ENCODE measurements around the gene MCM6.

Gene MCM6

GRCh38 chr2:135862718-135863117 lies 13.5 kb downstream of the MCM6 start:
- DNase-seq, result no peak

GRCh38 chr2:135853401-135853800 lies 22.8 kb downstream of the MCM6 start:
- no peak for DNase-seq

- DNase-seq, result no peak
These were observed 24.4 kb downstream of the MCM6 start for GRCh38 chr2:135851858-135852257.

- DNase-seq, result no peak
These were observed 25.2 kb downstream of the MCM6 start for GRCh38 chr2:135850892-135851668.

- DNase-seq, result no peak
These were observed 27.2 kb downstream of the MCM6 start for GRCh38 chr2:135849087-135849486.

GRCh38 chr2:135845997-135846396 lies 30.2 kb downstream of the MCM6 start:
- DNase-seq, result no peak

GRCh38 chr2:135845257-135845656 lies 31.0 kb downstream of the MCM6 start:
- DNase-seq, result no peak

GRCh38 chr2:135844301-135844895 lies 31.8 kb downstream of the MCM6 start:
- DNase-seq, result no peak

- DNase-seq, result no peak
These were observed 32.6 kb downstream of the MCM6 start for GRCh38 chr2:135843671-135844070.

- DNase-seq, result no peak
These were observed 35.6 kb downstream of the MCM6 start for GRCh38 chr2:135840601-135841000.

- no peak for DNase-seq
These were observed 36.5 kb downstream of the MCM6 start for GRCh38 chr2:135839713-135840112.

GRCh38 chr2:135838502-135838901 lies 37.7 kb downstream of the MCM6 start:
- DNase-seq, result no peak

GRCh38 chr2:135836596-135837270 lies 39.5 kb downstream of the MCM6 start, which contains the start of gene LCT:
Gene LCT (minus strand): TSS chr2:135837184. CDS start chr2:135837169, 15 bp downstream.
- no peak for DNase-seq

GRCh38 chr2:135832891-135833290 lies 43.4 kb downstream of the MCM6 start:
- no peak for DNase-seq

GRCh38 chr2:135831180-135831812 lies 44.9 kb downstream of the MCM6 start:
- DNase-seq, result no peak

- no peak for DNase-seq
These were observed 46.7 kb downstream of the MCM6 start for GRCh38 chr2:135829378-135830135.

GRCh38 chr2:135826544-135826943 lies 49.7 kb downstream of the MCM6 start:
- no peak for DNase-seq

GRCh38 chr2:135825550-135826176 lies 50.6 kb downstream of the MCM6 start:
- no peak for DNase-seq

- no peak for DNase-seq
These were observed 51.1 kb downstream of the MCM6 start for GRCh38 chr2:135825131-135825530.

GRCh38 chr2:135822855-135823254 lies 53.4 kb downstream of the MCM6 start:
- no peak for DNase-seq

- no peak for DNase-seq
These were observed 55.1 kb downstream of the MCM6 start for GRCh38 chr2:135821190-135821589.

GRCh38 chr2:135820003-135820618 lies 56.1 kb downstream of the MCM6 start:
- peak; percentile 68 for DNase-seq
